Stimulated activated memory B cell treated with anti-CD40 and anti-IgM and Interleukin-4, amounts not matched to agents 10 μg/mL and 1 μg/mL and 100 μg/mL, for 72 hours (primary cell): ENCODE measurements around the gene DENND10.

Experiments
- ATAC-seq: fragments of 150-1000 bp; cut with Tn5 transposase; 2 replicates; pipeline ENCODE4 v1.10.0; 2021
- H3K27ac Mint-ChIP-seq: one replicate; pipeline ENCODE4 v1.8.0; 2022; ENCODE audit warnings: mild to moderate bottlenecking, mixed read lengths
- H3K27me3 Mint-ChIP-seq: one replicate; pipeline ENCODE4 v1.8.0; 2022; ENCODE audit warnings: mixed read lengths
- H3K36me3 Mint-ChIP-seq: one replicate; pipeline ENCODE4 v1.8.0; 2022; ENCODE audit warnings: mixed read lengths
- H3K4me1 Mint-ChIP-seq: one replicate; pipeline ENCODE4 v1.8.0; 2022; ENCODE audit warnings: mixed read lengths
- H3K4me3 Mint-ChIP-seq: one replicate; pipeline ENCODE4 v1.8.0; 2022; ENCODE audit warnings: mild to moderate bottlenecking, moderate library complexity, mixed read lengths
- H3K9me3 Mint-ChIP-seq: one replicate; pipeline ENCODE4 v1.8.0; 2022; ENCODE audit warnings: mixed read lengths

DENND10 gene

GRCh38 chr10:119112056-119112455 lies 8.1 kb downstream of the DENND10 start:
- Mint-ChIP-seq H3K36me3 (peaks cover 30% of the 10 kb centered on the region), H3K4me1 (no peaks in the 10 kb centered on the region), H3K27me3 (no peaks in the 10 kb centered on the region), H3K9me3 (no peaks in the 10 kb centered on the region), H3K27ac (no peak overlapping the region), H3K4me3 (no peak overlapping the region)
- ATAC-seq, result no peak

- H3K36me3 Mint-ChIP-seq, result peaks cover 34% of the 10 kb centered on the region
- ATAC-seq, result no peak
- H3K4me1 Mint-ChIP-seq, result no peaks in the 10 kb centered on the region
- H3K9me3 Mint-ChIP-seq, result no peaks in the 10 kb centered on the region
- no peaks in the 10 kb centered on the region for H3K27me3 Mint-ChIP-seq
- no peak overlapping the region for H3K27ac Mint-ChIP-seq
- H3K4me3 Mint-ChIP-seq, result no peak overlapping the region
These were observed 10.1 kb downstream of the DENND10 start for GRCh38 chr10:119113751-119114732.

GRCh38 chr10:119115926-119116325 lies 12.0 kb downstream of the DENND10 start:
- H3K27me3 Mint-ChIP-seq, result no peaks in the 10 kb centered on the region
- H3K36me3 Mint-ChIP-seq, result peaks cover 29% of the 10 kb centered on the region
- no peaks in the 10 kb centered on the region for H3K9me3 Mint-ChIP-seq
- ATAC-seq, result no peak
- H3K27ac Mint-ChIP-seq, result no peak overlapping the region
- no peak overlapping the region for H3K4me3 Mint-ChIP-seq
- H3K4me1 Mint-ChIP-seq, result no peaks in the 10 kb centered on the region

GRCh38 chr10:119116326-119116951 lies 12.5 kb downstream of the DENND10 start:
- no peaks in the 10 kb centered on the region for H3K27me3 Mint-ChIP-seq

DNA sequence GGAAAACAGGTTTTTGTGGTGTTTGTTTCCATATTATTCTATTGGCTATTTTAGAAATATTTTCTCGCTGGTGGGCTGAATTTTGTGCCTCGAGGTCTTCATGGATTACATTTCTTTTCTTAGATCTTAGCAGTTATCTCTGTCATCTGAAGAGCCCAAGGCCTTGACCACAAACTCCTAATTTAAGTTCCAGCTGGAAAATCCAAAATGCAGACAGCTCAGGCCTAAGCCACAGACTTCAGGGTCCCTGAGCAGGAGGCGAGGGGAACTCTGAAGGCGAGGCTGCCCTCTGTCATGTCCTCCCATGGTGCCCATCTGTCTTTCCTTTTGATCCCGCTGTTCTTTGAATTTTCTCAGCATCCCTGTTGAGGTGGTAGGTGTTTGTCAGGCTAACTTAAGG lies 14.3 kb downstream of the DENND10 start:
- Mint-ChIP-seq H3K36me3 (peaks cover 38% of the 10 kb centered on the region), H3K4me1 (no peaks in the 10 kb centered on the region), H3K9me3 (no peaks in the 10 kb centered on the region), H3K27me3 (no peaks in the 10 kb centered on the region), H3K27ac (no peak overlapping the region), H3K4me3 (no peak overlapping the region)
- no peak for ATAC-seq

More at GRCh38 chr10:119116326-119116951, 12.5 kb downstream of the DENND10 start:
- Mint-ChIP-seq H3K9me3 (no peaks in the 10 kb centered on the region), H3K36me3 (peaks cover 31% of the 10 kb centered on the region), H3K4me1 (no peaks in the 10 kb centered on the region), H3K4me3 (no peak overlapping the region), H3K27ac (no peak overlapping the region)
- no peak for ATAC-seq

- no peak overlapping the region for H3K27ac Mint-ChIP-seq
- no peaks in the 10 kb centered on the region for H3K9me3 Mint-ChIP-seq
- H3K36me3 Mint-ChIP-seq, result peaks cover 27% of the 10 kb centered on the region
- no peak for ATAC-seq
- H3K4me3 Mint-ChIP-seq, result no peak overlapping the region
- H3K4me1 Mint-ChIP-seq, result no peaks in the 10 kb centered on the region
- no peaks in the 10 kb centered on the region for H3K27me3 Mint-ChIP-seq
These were observed 15.5 kb downstream of the DENND10 start for GRCh38 chr10:119119400-119119799.

- Mint-ChIP-seq H3K4me3 (no peak overlapping the region), H3K36me3 (peaks cover 26% of the 10 kb centered on the region), H3K4me1 (no peaks in the 10 kb centered on the region), H3K9me3 (no peaks in the 10 kb centered on the region), H3K27me3 (no peaks in the 10 kb centered on the region), H3K27ac (peak overlapping the region; percentile 30)
- ATAC-seq, result peak; percentile 60
These were observed 16.5 kb downstream of the DENND10 start for GRCh38 chr10:119120413-119120867.

DNA sequence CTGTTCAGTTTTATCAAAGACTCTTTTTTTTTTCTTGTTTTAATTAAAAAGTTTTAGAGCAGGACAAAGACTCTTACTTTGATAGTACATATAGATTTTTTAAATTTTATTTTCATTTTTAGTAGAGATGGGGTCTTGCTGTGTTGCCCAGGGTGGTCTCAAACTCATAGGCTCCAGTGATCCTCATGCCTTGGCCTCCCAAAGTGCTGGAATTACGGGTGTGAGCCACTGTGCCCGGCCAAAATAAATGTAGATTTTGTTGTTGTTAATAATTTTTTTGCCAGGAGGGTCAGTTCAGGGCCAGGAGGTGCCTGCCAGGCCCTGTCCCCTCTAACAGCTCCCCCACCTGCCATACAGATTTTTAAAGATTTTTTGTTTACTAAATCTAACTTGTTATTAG lies 17.0 kb downstream of the DENND10 start:
- peaks cover 2% of the 10 kb centered on the region for H3K9me3 Mint-ChIP-seq
- ATAC-seq, result no peak
- H3K27me3 Mint-ChIP-seq, result no peaks in the 10 kb centered on the region
- no peak overlapping the region for H3K4me3 Mint-ChIP-seq
- no peak overlapping the region for H3K27ac Mint-ChIP-seq
- H3K36me3 Mint-ChIP-seq, result peaks cover 30% of the 10 kb centered on the region
- no peaks in the 10 kb centered on the region for H3K4me1 Mint-ChIP-seq

DNA sequence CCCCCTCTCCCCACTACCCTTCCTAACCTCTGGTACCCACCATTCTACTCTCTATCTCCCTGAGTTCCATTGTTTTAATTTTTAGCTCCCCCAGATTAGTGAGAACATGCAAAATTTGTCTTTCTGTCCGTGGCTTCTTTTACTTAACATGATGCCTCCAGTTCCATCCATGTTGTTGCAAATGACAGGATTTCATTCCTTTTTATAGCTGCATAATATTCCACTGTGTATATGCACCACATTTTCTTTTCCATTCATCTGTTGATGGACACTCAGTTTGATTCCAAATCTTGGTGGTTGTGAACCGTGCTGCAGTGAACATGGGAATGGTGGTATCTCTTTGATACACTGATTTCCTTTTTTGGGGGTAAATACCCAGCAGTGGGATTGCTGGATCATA lies 22.0 kb downstream of the DENND10 start:
- no peaks in the 10 kb centered on the region for H3K27me3 Mint-ChIP-seq
- H3K27ac Mint-ChIP-seq, result no peak overlapping the region
- ATAC-seq, result no peak
- peaks cover 48% of the 10 kb centered on the region for H3K36me3 Mint-ChIP-seq
- no peak overlapping the region for H3K4me3 Mint-ChIP-seq
- H3K9me3 Mint-ChIP-seq, result peaks cover 3% of the 10 kb centered on the region
- H3K4me1 Mint-ChIP-seq, result peaks cover 7% of the 10 kb centered on the region

DNA sequence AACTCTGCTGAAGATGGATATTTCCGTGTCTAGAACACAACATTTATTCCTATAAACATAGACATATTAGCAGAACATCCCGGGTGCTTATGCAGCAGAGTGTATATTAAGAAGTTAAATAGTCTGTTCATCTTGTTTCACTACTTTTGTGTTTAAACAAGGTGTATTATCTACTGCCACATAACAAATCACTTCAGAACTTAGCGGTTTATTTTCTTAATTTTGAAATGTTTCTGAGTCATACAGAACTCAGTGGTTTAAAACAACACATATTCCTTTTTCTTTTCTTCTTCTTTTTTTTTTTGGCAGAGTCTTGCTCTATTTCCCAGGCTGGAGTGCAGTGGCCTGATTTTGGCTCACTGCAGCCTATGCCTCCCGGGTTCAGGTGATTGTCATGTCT lies 25.8 kb downstream of the DENND10 start:
- H3K27me3 Mint-ChIP-seq, result no peaks in the 10 kb centered on the region
- peaks cover 3% of the 10 kb centered on the region for H3K9me3 Mint-ChIP-seq
- H3K4me3 Mint-ChIP-seq, result no peak overlapping the region
- no peak overlapping the region for H3K27ac Mint-ChIP-seq
- peaks cover 24% of the 10 kb centered on the region for H3K4me1 Mint-ChIP-seq
- peaks cover 54% of the 10 kb centered on the region for H3K36me3 Mint-ChIP-seq
- no peak for ATAC-seq

- Mint-ChIP-seq H3K36me3 (peaks cover 43% of the 10 kb centered on the region), H3K27me3 (no peaks in the 10 kb centered on the region), H3K9me3 (no peaks in the 10 kb centered on the region), H3K4me1 (peaks cover 24% of the 10 kb centered on the region), H3K27ac (peak overlapping the region; percentile 90), H3K4me3 (peak overlapping the region; percentile 80)
- ATAC-seq, result peak; percentile 83
These were observed 27.8 kb downstream of the DENND10 start for GRCh38 chr10:119131512-119132240.

DNA sequence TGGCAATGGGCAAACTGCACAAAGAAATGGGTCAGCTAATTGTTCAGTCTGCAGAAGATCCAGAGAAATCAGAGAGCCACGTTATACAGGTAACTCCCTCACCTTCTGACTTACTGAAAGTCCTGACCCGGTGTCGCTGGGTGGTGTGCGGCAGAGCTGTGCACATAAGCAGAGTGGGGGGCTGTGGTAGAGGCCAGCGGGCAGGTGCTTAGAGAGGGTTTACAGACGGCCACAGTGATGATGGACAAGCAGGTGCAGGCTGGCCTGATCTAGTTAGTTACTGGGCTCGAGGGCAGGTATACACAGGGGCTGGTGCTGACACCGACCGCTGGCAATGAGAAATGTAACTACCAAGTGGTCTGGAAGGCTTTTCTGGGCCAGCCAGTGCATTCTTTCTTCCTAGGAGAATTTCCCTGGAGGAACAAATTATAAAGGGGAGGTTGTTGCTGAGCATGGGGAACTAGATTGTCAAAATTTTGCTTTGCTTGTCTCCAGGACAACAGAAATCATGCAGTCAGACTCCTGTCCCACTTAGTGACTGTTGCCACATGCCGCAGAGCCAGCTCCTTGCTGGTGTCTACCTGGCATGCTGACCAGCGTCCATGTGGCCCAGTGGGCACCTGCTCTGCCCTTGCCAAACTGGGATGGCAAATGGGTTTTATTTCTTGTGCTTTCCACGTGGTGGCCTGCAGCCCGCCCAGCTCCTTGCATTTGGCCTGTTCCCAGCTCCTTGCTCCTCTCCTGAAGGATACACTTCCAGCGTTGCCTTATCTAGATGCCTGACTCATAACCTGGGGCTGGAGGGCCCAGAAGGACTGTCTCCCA lies 28.8 kb downstream of the DENND10 start:
- Mint-ChIP-seq H3K27me3 (no peaks in the 10 kb centered on the region), H3K27ac (peak overlapping the region; percentile 90), H3K4me1 (peaks cover 24% of the 10 kb centered on the region), H3K9me3 (no peaks in the 10 kb centered on the region), H3K4me3 (no peak overlapping the region), H3K36me3 (peaks cover 43% of the 10 kb centered on the region)
- no peak for ATAC-seq

- Mint-ChIP-seq H3K4me1 (peaks cover 24% of the 10 kb centered on the region), H3K36me3 (peaks cover 48% of the 10 kb centered on the region), H3K27ac (peak overlapping the region; percentile 75), H3K4me3 (no peak overlapping the region), H3K27me3 (no peaks in the 10 kb centered on the region), H3K9me3 (no peaks in the 10 kb centered on the region)
- ATAC-seq, result no peak
These were observed 30.0 kb downstream of the DENND10 start for GRCh38 chr10:119133949-119134348.

GRCh38 chr10:119135513-119135881 lies 31.6 kb downstream of the DENND10 start:
- H3K36me3 Mint-ChIP-seq, result peaks cover 41% of the 10 kb centered on the region
- no peak overlapping the region for H3K27ac Mint-ChIP-seq
- no peak overlapping the region for H3K4me3 Mint-ChIP-seq
- H3K27me3 Mint-ChIP-seq, result no peaks in the 10 kb centered on the region
- ATAC-seq, result no peak
- H3K9me3 Mint-ChIP-seq, result no peaks in the 10 kb centered on the region
- peaks cover 22% of the 10 kb centered on the region for H3K4me1 Mint-ChIP-seq
